Measurements from ENCODE around the gene LPGAT1. TPM values are rescaled to one million over a fixed set of nuclear protein-coding genes. Genes with fewer than 3 reads are reported as not detected.

The LPGAT1 gene
- total and polyA plus RNA-seq, 3 donors from 2014 or later, result 43.0 to 70.5 (median 44.1) TPM

DNA sequence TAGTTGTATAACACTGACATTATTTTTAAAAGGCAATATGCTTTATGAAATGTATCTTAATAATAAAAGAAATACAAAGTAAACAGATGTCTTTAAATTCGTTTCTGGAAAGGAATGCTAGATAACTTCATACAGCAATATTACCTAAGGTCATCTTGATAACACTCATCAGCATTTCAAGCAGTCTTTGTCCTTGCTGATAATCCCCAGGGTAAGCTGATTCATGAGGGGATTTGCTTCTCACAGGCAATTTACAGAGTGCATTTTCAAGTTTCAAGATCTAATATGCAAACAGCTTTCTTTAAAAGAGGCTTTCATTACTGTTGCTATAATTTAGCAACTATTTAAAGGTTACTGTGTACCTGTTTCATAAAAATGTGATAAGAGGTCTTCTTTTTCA, 80.0 kb downstream of the LPGAT1 start:
- TF ChIP-seq, protein P1, sequence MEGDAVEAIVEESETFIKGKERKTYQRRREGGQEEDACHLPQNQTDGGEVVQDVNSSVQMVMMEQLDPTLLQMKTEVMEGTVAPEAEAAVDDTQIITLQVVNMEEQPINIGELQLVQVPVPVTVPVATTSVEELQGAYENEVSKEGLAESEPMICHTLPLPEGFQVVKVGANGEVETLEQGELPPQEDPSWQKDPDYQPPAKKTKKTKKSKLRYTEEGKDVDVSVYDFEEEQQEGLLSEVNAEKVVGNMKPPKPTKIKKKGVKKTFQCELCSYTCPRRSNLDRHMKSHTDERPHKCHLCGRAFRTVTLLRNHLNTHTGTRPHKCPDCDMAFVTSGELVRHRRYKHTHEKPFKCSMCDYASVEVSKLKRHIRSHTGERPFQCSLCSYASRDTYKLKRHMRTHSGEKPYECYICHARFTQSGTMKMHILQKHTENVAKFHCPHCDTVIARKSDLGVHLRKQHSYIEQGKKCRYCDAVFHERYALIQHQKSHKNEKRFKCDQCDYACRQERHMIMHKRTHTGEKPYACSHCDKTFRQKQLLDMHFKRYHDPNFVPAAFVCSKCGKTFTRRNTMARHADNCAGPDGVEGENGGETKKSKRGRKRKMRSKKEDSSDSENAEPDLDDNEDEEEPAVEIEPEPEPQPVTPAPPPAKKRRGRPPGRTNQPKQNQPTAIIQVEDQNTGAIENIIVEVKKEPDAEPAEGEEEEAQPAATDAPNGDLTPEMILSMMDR (IDR thresholded peaks at IDR 0.05), result no peak
- TF ChIP-seq POLR2A (IDR thresholded peaks at IDR 0.05), result no peak
- no peak for DNase-seq
- WGBS, 2 donors, result 33 to 35% methylated on average over 1 of the region's 1 CpG

DNA sequence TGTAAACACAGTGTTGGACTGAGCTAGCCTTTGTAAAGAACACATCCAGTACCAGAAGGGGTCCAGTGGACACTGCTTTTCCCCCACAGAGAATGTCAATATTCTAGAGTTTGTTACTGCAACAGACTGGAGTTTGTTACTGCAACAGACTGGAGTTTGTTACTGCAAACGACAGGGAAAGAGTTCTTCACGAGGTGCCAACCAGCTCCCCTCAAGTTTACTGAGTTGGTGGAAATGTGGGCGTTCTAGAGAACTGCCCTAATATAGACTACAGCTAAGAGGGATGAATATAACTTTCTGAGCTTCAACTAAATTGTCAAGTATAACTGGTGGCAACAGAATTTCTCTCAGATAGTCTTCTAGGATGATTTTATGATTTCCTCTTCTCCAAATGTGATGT, 81.3 kb downstream of the LPGAT1 start:
- Histone ChIP-seq H3K4me3 (no peak overlapping the region), H3K4me1 (peaks cover 8% of the 10 kb centered on the region), H3K27me3 (no peaks in the 10 kb centered on the region), H3K9me3 (no peaks in the 10 kb centered on the region), H3K27ac (no peak overlapping the region), H3K36me3 (ENCODE audit: low read depth, missing control alignments) (no peaks in the 10 kb centered on the region)
- DNase-seq, result no peak
- intact Hi-C loops (cut with DNase I; ENCODE audit: low total_unique reads), result no loop called here
- TF ChIP-seq, protein P1 (IDR thresholded peaks at IDR 0.05), result no peak
- TF ChIP-seq POLR2A (IDR thresholded peaks at IDR 0.05), result no peak
- 63 to 80% methylated on average over 3 of the region's 3 CpGs for WGBS, 2 donors

More for the DNA sequence above, 80.0 kb downstream of the LPGAT1 start:
- Histone ChIP-seq H3K9me3 (no peaks in the 10 kb centered on the region), H3K4me3 (no peak overlapping the region), H3K27ac (no peak overlapping the region), H3K4me1 (peaks cover 8% of the 10 kb centered on the region), H3K36me3 (ENCODE audit: low read depth, missing control alignments) (no peaks in the 10 kb centered on the region), H3K27me3 (no peaks in the 10 kb centered on the region)
- intact Hi-C loops (cut with DNase I; ENCODE audit: low total_unique reads), result no loop called here

DNA sequence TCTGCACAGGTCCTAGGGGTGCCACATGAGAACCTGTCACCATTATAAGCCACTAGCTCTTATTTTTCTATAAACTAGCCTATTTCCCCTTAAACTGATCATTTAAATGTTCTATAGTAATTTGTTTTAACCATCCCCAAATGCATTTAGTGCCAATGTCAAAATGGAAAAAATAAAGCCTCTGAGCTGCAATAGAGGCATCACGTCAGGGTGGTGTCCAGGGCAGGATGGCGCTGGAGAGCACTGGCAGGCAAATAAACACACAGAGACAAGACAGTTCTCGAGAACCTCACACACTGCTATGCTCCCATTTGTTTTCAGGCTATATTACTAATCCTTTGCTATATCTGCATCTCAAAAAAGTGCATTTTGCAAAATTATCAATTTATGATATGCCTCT, 81.8 kb downstream of the LPGAT1 start:
- TF ChIP-seq, protein P1 (IDR thresholded peaks at IDR 0.05), result no peak
- no peak for TF ChIP-seq POLR2A (IDR thresholded peaks at IDR 0.05)
- Histone ChIP-seq H3K36me3 (ENCODE audit: low read depth, missing control alignments) (no peaks in the 10 kb centered on the region), H3K9me3 (no peaks in the 10 kb centered on the region), H3K27me3 (no peaks in the 10 kb centered on the region), H3K27ac (no peak overlapping the region), H3K4me3 (no peak overlapping the region), H3K4me1 (peaks cover 8% of the 10 kb centered on the region)
- WGBS, 2 donors, result 67 to 76% methylated on average over 3 of the region's 3 CpGs
- intact Hi-C loops (cut with DNase I; ENCODE audit: low total_unique reads), result no loop called here
- no peak for DNase-seq

DNA sequence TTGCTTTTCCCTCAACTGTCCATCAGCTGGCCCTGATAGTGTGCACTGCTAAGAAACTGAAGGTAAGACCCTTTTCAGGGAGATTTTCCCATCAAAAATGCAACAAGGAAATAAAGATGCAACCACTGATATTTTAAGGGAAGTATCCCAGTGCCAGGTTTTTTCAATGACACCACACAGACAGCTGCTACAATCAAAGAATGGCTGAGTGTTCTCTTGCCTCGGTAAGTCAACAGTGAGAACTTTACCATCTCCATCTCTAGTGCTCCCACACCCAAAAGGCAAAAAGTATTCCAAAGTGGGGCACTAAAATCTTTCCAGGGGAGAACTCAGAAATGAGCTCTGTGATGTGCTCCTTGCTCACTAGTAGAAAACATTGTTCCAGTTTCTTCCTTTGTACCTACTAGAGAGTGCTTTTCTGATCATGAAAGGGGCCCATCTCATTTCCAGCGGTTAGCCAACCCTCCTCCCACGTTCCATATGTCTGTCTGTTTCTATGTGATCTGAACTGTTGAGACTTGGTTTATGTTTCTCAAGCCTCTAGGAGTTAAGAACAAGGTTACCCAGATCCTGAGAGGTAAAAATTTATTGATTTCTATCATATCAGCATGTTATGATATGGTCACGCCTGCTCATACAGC, 87.6 kb downstream of the LPGAT1 start:
- DNase-seq, result no peak
- Histone ChIP-seq H3K9me3 (no peaks in the 10 kb centered on the region), H3K27me3 (no peaks in the 10 kb centered on the region), H3K4me1 (peaks cover 1% of the 10 kb centered on the region), H3K27ac (no peak overlapping the region), H3K4me3 (no peak overlapping the region), H3K36me3 (ENCODE audit: low read depth, missing control alignments) (no peaks in the 10 kb centered on the region)
- whole genome bisulfite sequencing, 2 donors, result 77 to 78% methylated on average over 4 of the region's 4 CpGs
- intact Hi-C loops (cut with DNase I; ENCODE audit: low total_unique reads), result no loop called here
- TF ChIP-seq, protein P1 (IDR thresholded peaks at IDR 0.05), result no peak
- no peak for TF ChIP-seq POLR2A (IDR thresholded peaks at IDR 0.05)

DNA sequence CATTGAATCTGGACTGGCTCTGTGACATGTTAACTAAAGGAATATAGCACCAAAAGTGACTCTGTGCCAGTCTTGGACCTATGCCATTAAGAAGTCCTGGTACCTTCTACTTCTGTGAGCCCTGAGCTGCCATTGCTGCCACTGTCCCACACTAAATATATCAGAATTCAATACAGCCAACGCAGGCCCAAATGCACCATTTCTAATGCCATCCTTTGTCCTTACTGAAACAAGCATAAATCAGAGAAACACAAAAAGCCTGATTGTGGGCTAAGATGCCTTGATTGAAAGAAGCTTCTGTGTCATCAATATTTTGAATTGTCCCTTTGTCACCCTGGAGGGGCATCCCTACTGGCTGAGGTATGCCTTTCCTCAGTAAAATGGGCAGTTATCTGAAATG, 88.3 kb downstream of the LPGAT1 start:
- TF ChIP-seq POLR2A (IDR thresholded peaks at IDR 0.05), result no peak
- TF ChIP-seq, protein P1 (IDR thresholded peaks at IDR 0.05), result no peak
- H3K4me1 ChIP-seq, result peaks cover 9% of the 10 kb centered on the region
- H3K4me3 ChIP-seq, result no peak overlapping the region
- intact Hi-C loops (cut with DNase I; ENCODE audit: low total_unique reads), result no loop called here
- H3K27me3 ChIP-seq, result no peaks in the 10 kb centered on the region
- no peak for DNase-seq
- no peaks in the 10 kb centered on the region for H3K9me3 ChIP-seq
- no peaks in the 10 kb centered on the region for H3K36me3 ChIP-seq (ENCODE audit: low read depth, missing control alignments)
- no peak overlapping the region for H3K27ac ChIP-seq
- WGBS, 2 donors, result 80 to 85% methylated on average over 1 of the region's 1 CpG
